GM10266 (cell line): ENCODE measurements around the gene HOXA9.

Source experiments
- DNase-seq: peaks from one replicate; pipeline ENCODE4 v3.0.0; 2012; ENCODE audit errors: extremely low spot score
- TF ChIP-seq, protein P1 (sequence below): IDR thresholded peaks from 2 replicates; pipeline ENCODE4 v1.5.1; 2012; ENCODE audit warnings: mild to moderate bottlenecking, low read depth; ENCODE audit not compliant: control insufficient read depth, insufficient read depth; ENCODE audit errors: missing control alignments

Gene HOXA9

GRCh38 chr7:27185854-27186667 lies 20.7 kb upstream of the HOXA9 start:
- TF ChIP-seq, protein P1, sequence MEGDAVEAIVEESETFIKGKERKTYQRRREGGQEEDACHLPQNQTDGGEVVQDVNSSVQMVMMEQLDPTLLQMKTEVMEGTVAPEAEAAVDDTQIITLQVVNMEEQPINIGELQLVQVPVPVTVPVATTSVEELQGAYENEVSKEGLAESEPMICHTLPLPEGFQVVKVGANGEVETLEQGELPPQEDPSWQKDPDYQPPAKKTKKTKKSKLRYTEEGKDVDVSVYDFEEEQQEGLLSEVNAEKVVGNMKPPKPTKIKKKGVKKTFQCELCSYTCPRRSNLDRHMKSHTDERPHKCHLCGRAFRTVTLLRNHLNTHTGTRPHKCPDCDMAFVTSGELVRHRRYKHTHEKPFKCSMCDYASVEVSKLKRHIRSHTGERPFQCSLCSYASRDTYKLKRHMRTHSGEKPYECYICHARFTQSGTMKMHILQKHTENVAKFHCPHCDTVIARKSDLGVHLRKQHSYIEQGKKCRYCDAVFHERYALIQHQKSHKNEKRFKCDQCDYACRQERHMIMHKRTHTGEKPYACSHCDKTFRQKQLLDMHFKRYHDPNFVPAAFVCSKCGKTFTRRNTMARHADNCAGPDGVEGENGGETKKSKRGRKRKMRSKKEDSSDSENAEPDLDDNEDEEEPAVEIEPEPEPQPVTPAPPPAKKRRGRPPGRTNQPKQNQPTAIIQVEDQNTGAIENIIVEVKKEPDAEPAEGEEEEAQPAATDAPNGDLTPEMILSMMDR = no peak

DNA sequence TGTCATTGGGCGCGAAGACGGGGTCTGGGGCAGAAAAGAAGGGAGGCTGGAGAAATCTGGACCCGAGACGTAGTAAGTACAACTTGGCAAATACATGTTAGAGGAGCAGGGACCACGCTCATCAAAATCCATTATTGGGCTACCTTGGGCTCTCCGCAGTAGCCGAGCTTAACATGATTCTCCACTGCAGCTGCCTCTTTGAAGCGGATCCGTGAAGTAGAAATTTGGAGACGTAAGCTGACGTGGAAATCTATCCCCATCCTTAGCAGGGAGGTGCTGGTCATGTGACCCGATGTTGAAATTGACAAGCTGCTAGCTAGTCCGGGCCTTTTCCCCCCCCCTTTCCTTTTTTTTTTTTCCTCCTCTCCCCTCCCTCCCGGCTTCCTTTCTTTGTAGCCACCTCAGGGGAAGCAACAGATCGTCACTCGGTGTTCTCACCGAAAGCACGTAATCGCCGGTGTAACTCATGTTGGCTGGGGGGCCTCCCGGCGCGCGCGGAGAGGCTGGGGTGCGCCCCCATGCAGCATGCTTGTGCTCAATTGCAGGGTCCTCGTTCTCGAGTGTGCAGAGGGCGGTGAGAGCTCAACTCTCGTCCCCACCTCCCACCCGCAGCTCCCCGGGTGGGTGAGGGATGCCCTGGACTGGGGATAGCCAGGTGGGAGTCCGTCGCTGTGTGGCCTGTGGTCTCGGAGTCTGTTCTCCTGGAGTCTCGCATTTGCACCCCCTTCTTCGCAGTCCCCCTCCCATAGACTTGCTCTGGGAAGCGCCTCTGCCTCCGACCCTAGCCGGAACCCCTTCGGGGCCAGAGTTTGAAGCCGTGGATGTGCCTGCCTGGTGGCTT lies 19.9 kb upstream of the HOXA9 start, which contains the start of gene HOXA11:
Gene HOXA11, minus strand, starts transcription at position 220 of the 841 bp plus-strand sequence. Its CDS starts 88 bp downstream, at position 132.
- TF ChIP-seq, protein P1 = no peak
- DNase-seq = no peak

More at GRCh38 chr7:27185854-27186667, 20.7 kb upstream of the HOXA9 start:
- no peak for DNase-seq

DNA sequence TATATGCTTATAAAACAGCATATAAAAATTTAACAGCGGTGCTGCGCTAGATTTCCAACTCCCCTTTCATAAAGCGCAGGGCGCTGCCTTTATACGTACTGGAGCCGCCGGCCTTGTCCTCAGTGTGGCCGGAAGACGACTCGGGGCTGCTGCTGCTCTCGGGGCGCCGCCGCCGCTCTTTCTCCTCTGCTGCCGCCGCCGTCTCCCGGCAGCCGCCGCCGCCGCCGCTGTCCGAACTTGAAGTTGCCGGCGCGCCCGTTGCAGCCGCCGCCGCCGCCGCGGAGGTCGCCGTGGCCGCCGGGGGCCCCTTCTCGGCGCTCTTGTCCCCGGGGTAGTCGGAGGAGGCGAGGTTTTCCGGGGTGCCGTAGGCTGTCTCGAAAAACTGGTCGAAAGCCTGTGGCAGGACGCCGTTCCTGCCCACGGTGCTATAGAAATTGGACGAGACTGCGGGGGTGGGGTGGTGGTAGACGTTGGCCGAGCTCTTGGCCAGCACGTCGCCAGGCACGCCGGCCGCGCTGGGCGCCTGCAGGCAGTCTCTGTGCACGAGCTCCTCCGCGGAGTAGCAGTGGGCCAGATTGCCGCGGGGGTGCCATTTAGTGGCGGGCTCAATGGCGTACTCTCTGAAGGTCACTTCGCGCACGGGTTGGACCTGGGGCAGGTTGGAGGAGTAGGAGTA lies 19.1 kb upstream of the HOXA9 start:
- TF ChIP-seq, protein P1 = no peak
- no peak for DNase-seq

GRCh38 chr7:27183682-27184336 lies 18.5 kb upstream of the HOXA9 start:
- TF ChIP-seq, protein P1 = no peak
- no peak for DNase-seq

DNA sequence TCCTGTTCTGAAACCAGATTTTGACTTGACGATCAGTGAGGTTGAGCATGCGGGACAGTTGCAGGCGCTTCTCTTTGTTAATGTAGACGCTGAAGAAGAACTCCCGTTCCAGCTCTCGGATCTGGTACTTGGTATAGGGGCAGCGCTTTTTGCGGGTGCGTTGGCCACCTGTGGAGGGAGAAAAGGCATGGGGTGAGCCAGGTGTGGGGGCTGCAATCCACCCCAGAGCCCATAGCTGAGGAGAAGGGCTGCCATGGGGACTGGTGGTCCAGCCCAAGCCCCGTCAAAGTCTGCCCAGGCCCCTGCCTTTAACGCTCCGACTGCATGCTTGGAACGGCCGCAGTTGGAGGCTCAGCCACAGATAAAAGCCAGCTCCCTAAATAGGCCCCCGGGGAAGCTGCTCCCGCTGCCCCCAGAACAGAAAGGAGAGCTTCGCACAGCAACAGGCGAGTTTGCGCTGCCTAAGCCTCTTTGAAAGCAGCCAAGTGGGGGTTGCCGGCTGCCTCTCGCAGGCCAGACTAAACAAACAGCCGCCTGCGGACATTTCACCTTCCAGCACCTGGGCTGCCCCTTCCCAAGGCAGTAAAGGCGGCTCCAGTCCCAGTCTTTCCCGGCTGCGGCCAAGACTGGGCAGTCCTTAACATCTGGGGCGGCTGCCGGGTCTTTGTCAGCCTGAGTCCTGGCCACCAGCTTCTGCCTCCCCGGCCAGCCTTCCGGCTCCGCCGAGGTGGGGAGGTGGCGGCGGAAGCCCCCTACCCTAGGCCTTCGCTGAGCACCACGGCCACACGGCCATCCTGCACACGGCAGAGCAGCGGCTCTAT lies 17.7 kb upstream of the HOXA9 start:
- TF ChIP-seq, protein P1 = no peak
- no peak for DNase-seq

DNA sequence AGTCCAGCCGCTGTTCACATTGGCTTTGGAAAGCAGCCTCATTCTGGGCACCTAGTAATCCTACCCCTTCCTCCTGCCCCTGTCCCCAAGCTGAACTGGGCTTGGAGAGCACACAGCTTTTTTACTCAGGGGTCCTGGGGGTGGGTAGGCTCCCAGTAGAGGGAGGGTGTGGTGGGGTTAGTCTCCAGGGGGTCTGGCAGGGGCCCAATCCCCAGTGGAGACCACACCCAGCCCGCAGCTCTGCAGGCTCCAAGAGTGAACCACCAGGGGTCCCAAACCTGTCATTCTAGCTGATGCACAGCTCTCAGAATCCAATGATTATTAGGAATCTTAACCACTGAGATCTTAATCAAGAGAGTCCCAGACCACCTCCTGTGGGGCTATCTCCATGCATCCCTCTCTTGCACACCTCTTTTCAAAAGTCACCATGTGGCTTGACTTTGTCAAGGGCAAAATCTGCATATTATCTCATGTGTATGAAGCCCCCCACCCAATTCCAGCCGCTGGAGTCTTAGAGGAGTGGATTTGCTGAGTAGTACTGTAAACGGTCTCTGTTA lies 17.0 kb upstream of the HOXA9 start:
- TF ChIP-seq, protein P1 = no peak
- DNase-seq = no peak
